Ramos (cell line): ENCODE measurements around the gene PRKAG2.
"Not testable (repeated sequence)": the region's sequence is repeated elsewhere in the genome, so short reads cannot be mapped to it uniquely, and the experiment has no call there.

Source experiments
- in situ Hi-C: fragments of 300-500 bp; cut with MboI; formaldehyde crosslinking; loops from one replicate; pipeline ENCODE4 v1.14.3; 2022; ENCODE audit warnings: low sequenced_read_pairs; ENCODE audit not compliant: unreplicated experiment

Gene PRKAG2

DNA sequence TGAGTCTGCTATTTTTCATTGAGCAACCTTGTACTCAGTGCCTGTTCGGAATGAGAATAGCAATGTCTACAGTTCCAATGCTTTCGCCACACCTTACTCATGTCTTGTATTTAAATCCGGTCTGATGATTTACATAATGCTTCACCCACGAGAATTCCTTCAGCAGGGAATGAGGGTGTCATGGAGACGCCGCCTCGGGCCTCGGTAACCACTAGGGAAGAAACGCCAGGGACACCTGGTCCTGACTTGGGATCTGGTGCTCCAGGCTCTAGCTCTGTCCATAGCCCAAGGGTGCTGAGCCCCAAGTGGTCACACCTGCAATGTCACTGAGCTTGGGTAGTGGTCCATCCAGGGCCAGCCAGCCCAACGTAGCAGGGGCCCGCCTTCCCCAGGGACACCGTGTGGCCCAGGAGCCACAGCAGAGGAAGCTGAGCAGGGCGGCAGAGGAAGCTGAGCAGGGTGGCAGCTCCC, 37.4 kb downstream of the PRKAG2 start:
- in situ Hi-C loops: no loop called here

DNA sequence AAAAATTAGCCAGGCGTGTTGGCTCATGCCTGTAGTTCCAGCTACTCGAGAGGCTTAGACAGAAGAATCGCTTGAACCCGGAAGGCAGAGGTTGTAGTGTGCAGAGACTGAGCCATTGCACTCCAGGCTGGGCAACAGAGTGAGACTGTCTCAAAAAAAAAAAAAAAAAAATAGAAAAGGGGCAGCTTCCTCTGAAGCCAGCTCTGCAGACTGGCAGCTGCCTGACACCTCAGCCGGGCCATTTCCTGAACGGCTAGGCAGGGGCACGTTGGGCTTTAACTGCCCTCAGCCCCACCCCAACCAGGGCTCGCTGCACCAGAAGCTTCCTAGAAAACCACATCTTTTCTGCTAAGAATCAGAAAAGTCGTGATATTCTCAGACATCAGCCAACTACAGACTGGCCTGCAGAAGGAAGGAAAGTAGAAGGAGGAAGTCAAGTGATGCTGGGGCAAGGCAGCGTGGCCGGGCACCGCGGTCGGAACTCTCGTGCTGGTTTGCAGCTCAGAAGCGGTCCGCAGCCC, 38.0 kb downstream of the PRKAG2 start:
- in situ Hi-C loops: no loop called here

DNA sequence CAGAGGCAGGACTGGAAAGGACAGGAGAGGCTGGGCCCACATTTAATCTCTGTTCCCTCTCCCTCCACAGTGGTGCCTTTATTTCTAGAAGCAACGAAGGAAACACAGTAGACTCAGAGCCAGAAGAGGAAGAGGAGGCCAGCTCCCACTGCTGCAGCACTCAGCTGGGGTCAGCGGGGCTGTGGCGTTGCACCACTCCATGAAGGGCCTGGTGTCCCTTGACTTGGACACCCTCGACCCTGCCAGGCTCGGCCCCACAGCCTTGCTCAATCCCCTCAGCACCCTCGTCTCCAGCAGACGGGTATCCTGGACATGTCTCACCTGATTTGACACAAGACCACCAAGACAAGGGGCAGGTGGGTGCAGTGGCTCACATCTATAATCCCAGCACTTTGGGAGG, 38.8 kb downstream of the PRKAG2 start:
- in situ Hi-C loops: no loop called here

DNA sequence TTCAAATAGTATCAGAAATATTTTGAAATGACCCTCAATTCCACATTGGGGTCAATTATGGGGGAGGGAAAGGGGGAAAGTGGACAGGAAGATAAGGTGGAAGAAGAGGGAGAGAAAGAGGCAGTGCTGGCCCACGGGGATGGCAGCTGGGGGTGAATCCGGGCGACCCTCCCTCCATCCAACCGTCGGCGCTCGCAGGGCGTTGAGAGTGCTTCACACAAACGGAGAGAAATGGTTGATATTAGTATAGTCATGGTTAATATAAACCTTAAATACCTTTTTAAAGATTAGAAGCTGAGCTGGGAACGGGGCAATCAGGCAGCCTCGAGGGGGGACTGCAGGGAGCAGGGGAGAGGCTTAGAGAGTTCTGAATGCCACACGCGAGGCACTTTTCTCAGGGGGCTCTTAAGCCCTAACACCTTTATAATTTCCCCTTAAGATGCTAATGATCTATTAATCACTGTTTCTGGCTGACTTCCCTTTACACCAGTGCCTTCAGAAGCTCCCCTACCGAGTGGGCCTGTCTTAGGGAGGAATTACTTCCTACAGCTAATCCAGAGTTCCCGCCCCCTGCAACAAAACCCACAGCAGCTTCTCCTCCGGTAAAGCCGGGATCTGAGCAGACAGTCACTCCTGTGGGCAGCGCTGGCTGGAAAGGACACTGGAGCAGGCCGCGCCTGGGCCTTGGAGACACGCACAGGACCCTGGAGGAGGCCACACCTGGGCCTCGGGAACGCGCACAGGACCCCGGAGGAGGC, 39.5 kb downstream of the PRKAG2 start:
- in situ Hi-C loops: no loop called here

- in situ Hi-C loops: no loop called here
Observed at GRCh38 chr7:151836927-151837205, 40.0 kb downstream of the PRKAG2 start.

DNA sequence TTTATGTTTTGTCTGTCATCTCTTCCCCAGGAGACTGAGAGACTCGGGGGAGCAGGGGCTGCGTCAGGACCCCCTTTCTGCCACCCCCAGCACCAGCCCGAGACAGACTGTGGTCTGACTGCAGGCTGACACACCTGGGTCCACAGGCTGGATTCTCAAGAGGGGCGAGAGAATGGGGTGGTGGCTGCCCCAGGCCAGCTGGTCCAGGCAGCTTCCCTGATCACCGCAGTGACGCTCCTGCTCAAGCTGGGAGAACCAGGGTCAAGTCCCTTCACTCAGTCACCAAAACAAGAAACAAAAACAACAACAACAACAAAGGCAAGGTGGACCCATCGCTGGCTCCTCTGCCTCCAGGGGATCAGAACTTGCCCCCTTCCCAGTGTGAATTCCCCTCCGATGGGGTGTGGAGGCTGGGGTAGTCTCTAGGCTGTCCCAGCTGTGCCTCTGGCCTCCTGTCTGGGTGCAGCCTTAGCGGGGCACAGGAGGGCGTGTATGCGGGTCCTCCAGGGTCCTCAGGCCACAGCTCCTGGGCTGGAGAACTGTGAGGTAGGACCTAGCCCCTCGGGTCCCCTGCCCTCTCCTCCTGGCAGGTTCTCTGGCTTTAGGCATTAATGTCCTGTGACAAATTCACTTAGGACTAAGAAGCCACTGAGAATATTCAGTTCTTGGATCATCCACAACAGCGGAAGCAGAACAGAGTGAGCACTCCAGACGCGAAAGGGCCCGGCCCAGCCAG, 40.6 kb downstream of the PRKAG2 start:
- in situ Hi-C loops: no loop called here

- in situ Hi-C loops: no loop called here
Observed at GRCh38 chr7:151835636-151836035, 41.3 kb downstream of the PRKAG2 start.

GRCh38 chr7:151834271-151835035, 42.5 kb downstream of the PRKAG2 start:
- in situ Hi-C loops: no loop called here

DNA sequence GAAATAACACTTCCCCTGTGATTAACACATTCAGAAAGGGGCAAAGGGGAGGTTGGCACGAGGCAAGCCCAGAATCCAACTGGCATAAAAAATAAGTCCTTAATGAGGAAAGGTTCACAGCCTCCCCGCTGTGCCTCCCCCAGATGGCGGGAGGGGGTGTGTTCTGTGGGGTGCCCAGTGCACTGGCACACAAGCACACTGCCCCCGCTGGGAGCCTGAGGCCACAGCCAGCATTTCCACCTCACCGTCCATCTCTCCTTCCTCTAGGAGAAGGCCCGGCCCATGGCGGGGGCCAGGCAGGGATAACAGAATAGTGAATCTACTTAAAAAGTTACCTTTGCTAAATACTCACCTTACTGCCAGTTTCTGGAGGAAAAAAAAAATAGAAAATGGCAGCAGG, 43.2 kb downstream of the PRKAG2 start:
- in situ Hi-C loops: no loop called here

- in situ Hi-C loops: no loop called here
Observed at GRCh38 chr7:151833213-151833651, 43.7 kb downstream of the PRKAG2 start.

- in situ Hi-C loops: no loop called here
Observed at GRCh38 chr7:151832656-151833055, 44.3 kb downstream of the PRKAG2 start.

GRCh38 chr7:151832138-151832537, 44.8 kb downstream of the PRKAG2 start:
- in situ Hi-C loops: no loop called here

- in situ Hi-C loops: no loop called here
Observed at GRCh38 chr7:151831606-151832005, 45.3 kb downstream of the PRKAG2 start.

DNA sequence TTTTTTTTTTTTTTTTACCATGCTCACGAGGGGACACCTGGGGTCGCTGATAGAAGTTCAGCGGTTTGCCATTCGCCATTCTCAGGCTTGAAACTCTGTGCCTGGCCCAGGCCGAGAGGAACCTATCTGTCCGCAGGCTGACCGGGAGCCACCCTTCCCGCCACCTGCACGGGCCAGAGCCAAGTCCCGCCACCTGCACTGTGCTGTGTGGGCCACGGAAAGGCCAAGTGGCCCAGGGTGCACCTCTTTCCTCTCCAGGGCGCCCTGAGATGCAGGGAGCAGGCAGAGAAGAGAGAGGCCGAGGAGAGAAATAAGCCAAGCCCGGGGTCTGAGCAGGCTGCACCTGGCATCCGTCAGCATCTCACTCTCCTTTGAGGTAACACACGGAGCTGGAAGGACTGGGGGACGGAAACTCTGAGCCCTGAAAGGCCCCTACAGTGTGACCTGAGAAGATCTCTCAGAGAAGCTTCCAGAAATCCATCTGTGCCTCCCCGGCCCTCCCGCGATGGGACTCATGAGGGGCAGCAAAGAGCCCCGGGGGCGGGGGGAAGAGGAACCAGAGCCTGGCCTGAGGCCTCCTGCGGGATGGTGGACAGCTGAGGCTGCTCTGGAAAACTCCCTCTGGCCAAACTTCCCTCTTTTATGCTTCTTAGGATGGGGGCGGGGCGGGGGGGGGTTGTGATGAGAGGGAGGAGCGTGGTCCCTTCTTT, 46.6 kb downstream of the PRKAG2 start:
- in situ Hi-C loops: no loop called here

DNA sequence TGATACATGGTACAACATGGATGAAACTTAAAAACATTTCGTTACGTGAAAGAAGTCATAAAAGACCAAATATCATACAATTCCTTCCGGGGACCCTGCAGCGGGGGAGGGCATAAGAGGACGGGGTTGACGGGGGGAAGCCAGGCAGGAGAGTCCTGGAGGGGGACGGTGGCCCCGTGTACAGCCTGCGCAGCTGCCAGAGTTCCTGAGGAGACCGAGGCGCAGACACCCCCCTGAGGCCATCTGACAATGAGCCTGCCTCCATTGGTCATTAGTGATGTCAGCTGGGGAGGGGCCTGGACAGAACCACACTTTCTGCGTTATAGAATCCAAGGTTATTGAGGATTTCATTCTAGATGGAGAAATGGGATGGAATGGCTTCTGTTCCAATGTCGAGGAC, 47.2 kb downstream of the PRKAG2 start:
- in situ Hi-C loops: no loop called here

DNA sequence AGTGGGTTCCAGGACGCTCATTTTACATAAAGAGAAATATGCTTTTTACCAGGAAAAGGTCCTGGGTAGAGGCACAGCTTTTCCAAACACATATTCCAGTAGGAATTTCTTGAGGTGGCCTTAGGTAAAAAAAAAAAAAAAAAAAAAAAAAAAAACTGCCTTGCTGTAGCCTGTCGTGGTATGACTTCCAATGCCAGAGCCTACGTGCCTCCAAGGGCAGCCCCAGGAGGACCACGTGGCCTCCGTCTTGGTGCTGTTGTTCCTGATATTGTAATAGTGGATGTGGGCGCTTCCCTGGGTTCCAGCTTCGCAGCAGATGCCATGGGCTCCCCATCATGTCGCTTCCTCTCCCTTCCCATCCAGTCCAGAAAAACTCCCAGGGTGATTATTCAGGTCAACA, 49.3 kb downstream of the PRKAG2 start:
- in situ Hi-C loops: no loop called here

DNA sequence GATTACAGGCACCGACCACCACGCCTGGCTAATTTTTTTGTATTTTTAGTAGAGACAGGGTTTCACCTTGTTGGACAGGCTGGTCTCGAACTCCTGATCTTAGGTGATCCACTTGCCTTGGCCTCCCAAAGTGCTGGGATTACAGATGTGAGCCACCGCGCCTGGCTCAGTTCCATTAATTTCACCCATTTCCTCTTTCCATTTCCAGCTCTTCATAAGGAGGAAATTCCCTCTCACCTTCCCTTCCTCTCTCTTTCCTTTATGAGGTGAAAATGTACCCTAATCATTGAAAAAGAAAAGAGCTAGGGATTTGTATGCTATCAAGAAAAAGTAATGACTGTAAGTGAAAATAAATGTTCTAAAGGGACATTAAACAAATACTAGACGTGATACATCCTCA, 50.6 kb downstream of the PRKAG2 start:
- in situ Hi-C loops: not testable (repeated sequence)

DNA sequence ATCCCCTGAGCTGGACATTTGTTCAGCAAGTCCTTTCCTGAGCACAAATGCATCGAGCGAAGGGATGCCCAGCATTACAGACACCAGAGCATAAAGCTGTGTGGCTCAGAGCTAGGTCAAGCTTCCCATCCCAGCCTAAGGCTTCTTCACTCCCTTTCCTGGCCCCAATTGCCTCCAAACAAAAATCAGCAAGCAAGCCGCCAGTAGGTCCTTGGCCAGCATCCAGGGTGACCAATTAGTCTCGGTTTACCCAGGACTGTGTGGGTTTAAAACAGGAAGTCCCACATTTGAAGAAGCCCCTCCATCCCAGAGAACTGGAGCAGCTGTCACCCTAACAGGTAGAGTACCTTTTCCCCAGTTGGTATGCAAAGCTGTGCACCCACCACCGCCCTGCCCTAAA, 51.2 kb downstream of the PRKAG2 start:
- in situ Hi-C loops: no loop called here

DNA sequence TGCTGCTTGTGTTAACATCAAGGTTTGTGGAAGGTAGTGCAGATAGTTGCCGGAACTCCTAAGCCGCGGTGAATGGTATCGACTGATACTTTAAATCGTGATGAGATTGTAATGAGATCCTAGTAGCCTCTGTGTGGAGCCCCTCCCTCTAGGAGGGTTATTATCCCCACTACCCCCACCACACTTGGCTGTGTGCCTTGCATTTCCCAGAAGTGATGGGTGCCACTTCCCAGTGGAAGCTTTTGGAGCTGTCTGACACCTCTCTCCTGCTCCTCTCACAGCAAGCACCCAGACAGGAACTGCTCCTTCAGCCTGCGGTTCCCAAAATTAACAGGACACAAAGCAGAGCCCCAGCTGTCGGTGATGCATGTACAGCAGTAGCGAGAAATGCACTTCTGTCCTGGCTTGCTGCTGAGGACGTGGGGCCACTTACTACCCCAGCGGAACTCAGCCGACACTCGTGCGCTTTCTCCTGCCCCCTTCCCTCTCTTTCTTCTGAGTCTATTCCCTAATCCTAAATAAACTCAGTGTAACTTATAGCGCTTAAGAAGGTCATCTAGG, 52.5 kb downstream of the PRKAG2 start:
- in situ Hi-C loops: no loop called here
